IMR-90 (cell line): ENCODE measurements around the gene NECTIN4. TPM values are rescaled to one million over a fixed set of nuclear protein-coding genes. Genes with fewer than 3 reads are reported as not detected.

Experiments
- ATAC-seq: fragments of 200-7000 bp; cut with Tn5 transposase; 2 replicates; pipeline ENCODE4 v1.9.1; 2020; ENCODE audit warnings: low read depth, mild to moderate bottlenecking, moderate library complexity
- Bru-seq: library from RNA; stranded (reverse); fragments of 400-500 nt; gene quantifications from one replicate; lab custom pipeline; 2021; lab: Mats Ljungman, UMichigan
- BruChase-seq, 2 experiments: library from RNA; stranded (reverse); fragments of 400-500 nt; gene quantifications; one replicate each; lab custom pipeline; 2021; lab: Mats Ljungman, UMichigan
- BruUV-seq: library from RNA; stranded (reverse); fragments of 400-500 nt; replicated peaks from 2 replicates; lab custom pipeline; 2021; lab: Mats Ljungman, UMichigan
- CTCF ChIA-PET: fragments of 300-600 bp; formaldehyde crosslinking; extraction: SDS; loops from one replicate; lab custom pipeline; 2021; ENCODE audit warnings: antibody characterized with exemption; lab: Yijun Ruan, JAX
- POLR2A ChIA-PET: fragments of 300-600 bp; sonication (Branson Sonifier 250); formaldehyde crosslinking; loops from one replicate; lab custom pipeline; 2022; ENCODE audit warnings: antibody characterized with exemption; ENCODE audit not compliant: unreplicated experiment; lab: Charles Lee
- DNase-seq: peaks from one replicate; pipeline ENCODE4 v3.0.0; 2013
- H2AFZ ChIP-seq: replicated peaks from 2 replicates; pipeline ENCODE3; 2013; ENCODE audit warnings: low read length, mild to moderate bottlenecking; ENCODE audit not compliant: poor library complexity
- H2AK5ac ChIP-seq: 2 replicates; pipeline ENCODE4 v1.6.1; 2013; ENCODE audit warnings: low read depth, low read length, inconsistent platforms
- H2AK9ac ChIP-seq: replicated peaks from 2 replicates; pipeline ENCODE3; 2013; ENCODE audit warnings: mild to moderate bottlenecking, low read depth, low read length, moderate library complexity; ENCODE audit not compliant: poor library complexity
- H2BK120ac ChIP-seq: 2 replicates; pipeline ENCODE4 v1.6.1; 2013; ENCODE audit warnings: low read depth, low read length, inconsistent platforms
- H2BK15ac ChIP-seq: 3 replicates; pipeline ENCODE4 v1.6.1; 2013; ENCODE audit warnings: low read depth, low read length, inconsistent platforms
- H2BK20ac ChIP-seq: 2 replicates; pipeline ENCODE4 v1.6.1; 2013; ENCODE audit warnings: low read depth, mild to moderate bottlenecking, inconsistent platforms, low read length, moderate library complexity
- H2BK5ac ChIP-seq: 2 replicates; pipeline ENCODE4 v1.6.1; 2013; ENCODE audit warnings: mild to moderate bottlenecking, low read depth, low read length, inconsistent platforms; ENCODE audit not compliant: poor library complexity, severe bottlenecking
- H3K14ac ChIP-seq: replicated peaks from 2 replicates; pipeline ENCODE4 v1.6.1; 2013; ENCODE audit warnings: low read depth, low read length, inconsistent platforms
- H3K18ac ChIP-seq: 2 replicates; pipeline ENCODE4 v1.6.1; 2013; ENCODE audit warnings: low read depth, low read length, control low read depth
- H3K23ac ChIP-seq: 2 replicates; pipeline ENCODE4 v1.6.1; 2013; ENCODE audit warnings: low read depth, low read length, inconsistent platforms
- H3K27ac ChIP-seq: 2 replicates; pipeline ENCODE4 v1.5.1; 2013; ENCODE audit warnings: mild to moderate bottlenecking, control low read depth, low read length; ENCODE audit not compliant: insufficient read depth
- H3K27me3 ChIP-seq: 2 replicates; pipeline ENCODE4 v1.6.1; 2013; ENCODE audit warnings: low read length; ENCODE audit not compliant: control insufficient read depth, insufficient read depth
- H3K36me3 ChIP-seq: 2 replicates; pipeline ENCODE4 v1.6.1; 2013; ENCODE audit warnings: low read length, mixed read lengths; ENCODE audit not compliant: control insufficient read depth, insufficient read depth
- H3K4ac ChIP-seq: 2 replicates; pipeline ENCODE4 v1.6.1; 2013; ENCODE audit warnings: low read depth, low read length, inconsistent platforms
- H3K4me1 ChIP-seq: 2 replicates; pipeline ENCODE4 v1.6.1; 2013; ENCODE audit warnings: low read length, mixed read lengths; ENCODE audit not compliant: control insufficient read depth, insufficient read depth
- H3K4me2 ChIP-seq: 2 replicates; pipeline ENCODE4 v1.6.1; 2013; ENCODE audit warnings: low read depth, mild to moderate bottlenecking, control low read depth, low read length, moderate library complexity
- H3K4me3 ChIP-seq: 2 replicates; pipeline ENCODE4 v1.5.1; 2013; ENCODE audit warnings: low read depth, mild to moderate bottlenecking, control low read depth, low read length, moderate library complexity; ENCODE audit not compliant: insufficient read depth
- H3K56ac ChIP-seq: 2 replicates; pipeline ENCODE4 v1.6.1; 2013; ENCODE audit warnings: low read length, inconsistent platforms; ENCODE audit not compliant: insufficient read depth; ENCODE audit errors: extremely low read depth
- H3K79me1 ChIP-seq, 2 experiments: 2 replicates each; pipeline ENCODE4 v1.6.1; 2013; ENCODE audit warnings: low read length in 2 of 2, inconsistent platforms in 1 of 2, low read depth in 1 of 2
- H3K9ac ChIP-seq: 2 replicates; pipeline ENCODE4 v1.6.1; 2013; ENCODE audit warnings: low read depth, low read length, control low read depth
- H3K9me1 ChIP-seq: 2 replicates; pipeline ENCODE4 v1.6.1; 2013; ENCODE audit warnings: low read length, inconsistent platforms; ENCODE audit not compliant: insufficient read depth
- H3K9me3 ChIP-seq: 2 replicates; pipeline ENCODE4 v1.6.1; 2013; ENCODE audit warnings: low read length; ENCODE audit not compliant: control insufficient read depth, insufficient read depth
- H4K20me1 ChIP-seq: 2 replicates; pipeline ENCODE4 v1.6.1; 2013; ENCODE audit warnings: low read length, inconsistent platforms; ENCODE audit not compliant: insufficient read depth
- H4K5ac ChIP-seq: 2 replicates; pipeline ENCODE4 v1.6.1; 2013; ENCODE audit warnings: mild to moderate bottlenecking, low read depth, low read length, control low read depth
- H4K8ac ChIP-seq, 2 experiments: 2 replicates each; pipeline ENCODE4 v1.6.1; 2013; ENCODE audit warnings: low read depth in 2 of 2, low read length in 2 of 2, control low read depth in 1 of 2, inconsistent platforms in 1 of 2
- H4K91ac ChIP-seq: 2 replicates; pipeline ENCODE4 v1.6.1; 2013; ENCODE audit warnings: low read depth, low read length, inconsistent platforms; ENCODE audit not compliant: insufficient read depth
- RCOR1 ChIP-seq: IDR thresholded peaks from 2 replicates; pipeline ENCODE4 v1.6.1; 2012; ENCODE audit warnings: mild to moderate bottlenecking, low read length, improper control_type of control experiment; ENCODE audit not compliant: insufficient replicate concordance
- SMC3 ChIP-seq: fragments of 150-350 bp; IDR thresholded peaks from 2 replicates; pipeline ENCODE4 v1.6.1; 2016; ENCODE audit warnings: low read depth, mild to moderate bottlenecking, antibody characterized with exemption, low read length, moderate library complexity
- WGBS, 2 experiments: methylation state at CpG; one replicate each; pipeline versions ENCODE4 v1.1.5 to v1.1.7; 2013; ENCODE audit warnings: missing lambda C conversion rate in 2 of 2; ENCODE audit not compliant: insufficient read length in 1 of 2; ENCODE audit errors: extremely low coverage in 2 of 2; 5-methylcytosine and 5-hydroxymethylcytosine counted together
- dilution Hi-C: fragments of 300-500 bp; cut with HindIII; formaldehyde crosslinking; loops from one replicate; pipeline ENCODE4 v1.14.3; 2018; ENCODE audit warnings: low sequenced_read_pairs; ENCODE audit not compliant: unreplicated experiment
- in situ Hi-C: fragments of 300-500 bp; cut with MboI; formaldehyde crosslinking; loops from 3 replicates; pipeline ENCODE4 v1.14.3; 2019; ENCODE audit warnings: low sequenced_read_pairs, inconsistent platforms, mixed read lengths
- intact Hi-C: fragments of 100-400 bp; cut with micrococcal nuclease; formaldehyde crosslinking; loops from 2 replicates; pipeline ENCODE4 v1.10.0; 2022
- long read RNA-seq: library from polyadenylated mRNA; unstranded; transcript quantifications from one replicate; pipeline ENCODE4 v2.0.0, GENCODE V29; 2021; ENCODE audit not compliant: unreplicated experiment
- polyA plus RNA-seq, 3 experiments: library from polyadenylated mRNA; depleted of rRNA; stranded (reverse); fragments of >200 nt; gene quantifications; 2 replicates each; pipeline ENCODE4 v1.2.3, GENCODE V29; 2012; ENCODE audit warnings: low replicate concordance in 1 of 3
- total RNA-seq: library from RNA; depleted of rRNA; stranded (reverse); fragments of >200 nt; gene quantifications from 2 replicates; pipeline ENCODE4 v1.2.3, GENCODE V29; 2012; rRNA removed

Gene NECTIN4
- under 0.01 and 0.18 TPM in 2 replicates for total RNA-seq
- 0.13 and 0.24 TPM in 2 replicates for polyA plus RNA-seq (2012; rRNA removed)
- 0.02 and 0.20 TPM in 2 replicates for polyA plus RNA-seq (2012; cell fraction: cytosol; rRNA removed)
- polyA plus RNA-seq (2012; cell fraction: nucleus; rRNA removed; ENCODE audit: low replicate concordance) = 0.18 and 0.58 TPM in 2 replicates
- Bru-seq, nascent RNA = percentile 16 among the genes with signal in this experiment
- BruChase-seq, experiment 1, labeled RNA remaining after a 6-hour chase = percentile 18 among the genes with signal in this experiment
- BruChase-seq, experiment 2, labeled RNA remaining after a 2-hour chase = percentile 17 among the genes with signal in this experiment
- long read RNA-seq = 0 reads

DNA sequence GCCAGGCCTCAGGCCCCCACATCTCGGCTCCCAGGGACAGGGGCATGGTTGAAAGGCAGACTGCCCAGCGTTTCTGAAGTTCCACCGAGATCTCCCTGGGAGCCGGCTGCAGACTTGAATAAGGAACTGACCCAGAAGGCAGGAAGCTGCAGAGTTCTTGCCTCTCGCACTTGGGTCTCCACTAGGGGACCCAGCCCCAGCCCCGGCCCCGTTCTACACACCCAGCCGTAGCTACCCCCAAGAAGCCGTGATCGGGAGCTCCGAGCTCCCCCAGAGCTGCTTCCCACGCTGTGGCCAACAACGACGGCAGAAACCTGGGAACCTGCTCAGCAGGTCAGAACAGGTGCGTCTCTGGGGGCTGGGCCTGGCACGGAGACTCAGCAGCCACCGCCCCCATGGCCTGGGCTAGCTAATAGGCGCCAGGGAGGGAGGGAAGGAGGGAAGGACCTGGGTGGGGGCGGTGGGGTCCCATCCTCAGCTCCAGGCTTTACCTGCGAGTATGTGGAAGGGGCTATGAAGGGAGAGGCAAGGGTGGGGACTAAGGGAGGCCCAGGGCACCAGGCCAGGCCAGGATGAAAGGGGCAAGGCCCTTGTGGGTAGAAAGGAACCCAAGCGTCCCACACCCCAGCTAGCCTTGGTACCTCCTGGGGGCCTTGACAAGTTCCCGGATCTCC lies at the start of gene NECTIN4:
TSS of gene NECTIN4 (minus strand) at position 308 of the 674 bp plus-strand sequence. CDS start at position 46, 262 bp downstream.
- Histone ChIP-seq H3K27ac (no peak within 1 kb of the TSS), H2BK120ac (no peak within 1 kb of the TSS; the same call in 1 of the 2 replicates), H3K36me3 (no peaks in the 10 kb centered on the region), H3K18ac (0 out of 2 replicates have a peak within 1 kb of the TSS, but pooled peaks have one; percentile 27), H3K4ac (no peak within 1 kb of the TSS; the same call in 1 of the 2 replicates), H2BK15ac (no peak within 1 kb of the TSS; the same call in 2 of the 3 replicates), H3K9ac (no peak within 1 kb of the TSS), H3K9me1 (peaks cover 19% of the 10 kb centered on the region), H3K4me2 (no peak within 1 kb of the TSS), H3K9me3 (no peaks in the 10 kb centered on the region), H3K27me3 (no peaks in the 10 kb centered on the region), H2BK20ac (no peak within 1 kb of the TSS), H3K23ac (no peak within 1 kb of the TSS), H2AK5ac (0 out of 2 replicates have a peak within 1 kb of the TSS, but pooled peaks have one; percentile 56), H3K14ac (no peak within 1 kb of the TSS; the same call in none of the 2 replicates), H2AK9ac (peak within 1 kb of the TSS; percentile 69), H3K4me3 (no peak within 1 kb of the TSS), H4K8ac (no peak within 1 kb of the TSS), H4K20me1 (no peaks in the 10 kb centered on the region), H4K91ac (no peak within 1 kb of the TSS), H2AFZ (peak within 1 kb of the TSS; percentile 16), H3K56ac (no peak within 1 kb of the TSS), H2BK5ac (peak within 1 kb of the TSS; percentile 10), H3K79me1 (no peaks in the 10 kb centered on the region), H3K4me1 (peaks cover 19% of the 10 kb centered on the region), H4K5ac (peak within 1 kb of the TSS; percentile 21; the same call in 1 of the 2 replicates)
- POLR2A ChIA-PET = no interaction called here
- DNase-seq (no peak), ATAC-seq (no peak)
- BruUV-seq = no TSS peak
- WGBS, 2 experiments = 49% methylated on average over 9 of the region's 22 CpGs; no CpG with 5 or more reads in 1 of the 2 experiments
- dilution Hi-C loops (no loop called here), in situ Hi-C loops (no loop called here), intact Hi-C loops (no loop called here)
- TF ChIP-seq SMC3 (no peak), RCOR1 (no peak)
- CTCF ChIA-PET = interaction anchor here (1.0 kb wide), 1 partner anchor 8 kb away, joined by 4 read pairs; no protein-coding TSS in a partner anchor
